ENCODE results near the gene GPR65.

- no peak for TF ChIP-seq CTCF (conservative IDR thresholded peaks at IDR 0.05; ENCODE audit: low read length)
- no peak for TF ChIP-seq EZH2phosphoT487 (IDR thresholded peaks at IDR 0.05; ENCODE audit: borderline replicate concordance, low read depth, low read length)
Observed at GRCh38 chr14:88045705-88046104, 40.8 kb downstream of the GPR65 start.
